Activated CD4-positive, alpha-beta T cell treated with anti-CD3 and anti-CD28 coated beads, Interleukin-2, amount 10 ng/mL, durations not matched to agents 7 days and 5 days (primary cell): ENCODE measurements around the gene MICU1. TPM values are rescaled to one million over a fixed set of nuclear protein-coding genes. Genes with fewer than 3 reads are reported as not detected.

Source experiments
- CTCF ChIA-PET: fragments of 350-600 bp; sonication (Branson Sonifier 250); formaldehyde crosslinking; loops from one replicate; lab custom pipeline; 2021; ENCODE audit warnings: antibody characterized with exemption; lab: Charles Lee
- POLR2A ChIA-PET: fragments of 350-600 bp; sonication (Branson Sonifier 250); formaldehyde crosslinking; loops from one replicate; lab custom pipeline; 2021; ENCODE audit warnings: antibody characterized with exemption; lab: Charles Lee
- DNase-seq: peaks from one replicate; pipeline ENCODE4 v3.0.0-alpha.2; 2020
- H3K27ac Mint-ChIP-seq: one replicate; pipeline ENCODE4 v1.8.0; 2021; ENCODE audit warnings: mild to moderate bottlenecking, moderate library complexity, mixed read lengths
- H3K27me3 Mint-ChIP-seq: one replicate; pipeline ENCODE4 v1.8.0; 2021; ENCODE audit warnings: mixed read lengths
- H3K36me3 Mint-ChIP-seq: one replicate; pipeline ENCODE4 v1.8.0; 2021; ENCODE audit warnings: low read depth, mixed read lengths
- H3K4me1 Mint-ChIP-seq: one replicate; pipeline ENCODE4 v1.8.0; 2021; ENCODE audit warnings: mixed read lengths
- H3K4me3 Mint-ChIP-seq: one replicate; pipeline ENCODE4 v1.8.0; 2021; ENCODE audit warnings: mild to moderate bottlenecking, moderate library complexity, mixed read lengths
- H3K9me3 Mint-ChIP-seq: one replicate; pipeline ENCODE4 v1.8.0; 2021; ENCODE audit warnings: mixed read lengths
- total RNA-seq, 2 experiments: library from RNA; stranded (reverse); gene quantifications; one replicate each; pipeline ENCODE4 v1.2.3, GENCODE V29; 2021

MICU1 gene
- total RNA-seq, 2 experiments from 2014 or later = 27.3 to 28.7 TPM

- POLR2A ChIA-PET = no interaction called here
- Mint-ChIP-seq H3K27me3 (no peaks in the 10 kb centered on the region), H3K36me3 (peaks cover 10% of the 10 kb centered on the region), H3K9me3 (peaks cover 3% of the 10 kb centered on the region), H3K27ac (peak overlapping the region; percentile 95), H3K4me1 (peaks cover 77% of the 10 kb centered on the region), H3K4me3 (no peak overlapping the region)
- CTCF ChIA-PET = interaction anchor here (0.7 to 4.7 kb wide), 7 partner anchors 8 to 32 kb away, joined by 3 to 31 read pairs (median 4); no protein-coding TSS in a partner anchor
- no peak for DNase-seq
These were observed 302.6 kb downstream of the MICU1 start for GRCh38 chr10:72323108-72323749.

GRCh38 chr10:72322280-72323058 is 303.4 kb downstream of the MICU1 start:
- Mint-ChIP-seq H3K9me3 (peaks cover 3% of the 10 kb centered on the region), H3K4me1 (peaks cover 73% of the 10 kb centered on the region), H3K27me3 (no peaks in the 10 kb centered on the region), H3K27ac (peak overlapping the region; percentile 95), H3K36me3 (peaks cover 10% of the 10 kb centered on the region), H3K4me3 (no peak overlapping the region)
- POLR2A ChIA-PET = interaction anchor here (0.6 kb wide), 1 partner anchor 361 kb away, joined by 3 read pairs; no protein-coding TSS in a partner anchor
- CTCF ChIA-PET = interaction anchor here (0.7 to 4.7 kb wide), 13 partner anchors 9 to 69 kb away, joined by 3 to 31 read pairs (median 4); partner anchors contain the start of gene DDIT4
- DNase-seq = peak; percentile 54

DNA sequence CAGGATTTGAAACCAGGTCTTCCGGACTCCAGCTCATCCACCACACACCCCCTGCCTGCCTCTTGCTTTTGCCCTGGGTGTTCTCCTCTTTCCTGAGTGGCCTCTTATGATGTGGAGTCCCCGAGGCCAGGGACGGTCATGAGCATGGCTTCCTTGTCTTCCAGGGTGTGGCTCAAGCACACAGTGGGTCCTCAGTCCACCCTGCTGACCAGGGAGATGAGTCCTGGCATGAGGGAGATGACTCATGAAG is 303.9 kb downstream of the MICU1 start:
- peak overlapping the region; percentile 95 for H3K27ac Mint-ChIP-seq
- H3K9me3 Mint-ChIP-seq = peaks cover 3% of the 10 kb centered on the region
- ChIA-PET POLR2A (interaction anchor here (0.6 to 2.2 kb wide), 3 partner anchors 25 to 361 kb away, joined by 3 to 8 read pairs (median 7); no protein-coding TSS in a partner anchor), CTCF (interaction anchor here (0.7 to 4.7 kb wide), 11 partner anchors 9 to 68 kb away, joined by 3 to 31 read pairs (median 4); partner anchors contain the start of gene DDIT4)
- no peaks in the 10 kb centered on the region for H3K27me3 Mint-ChIP-seq
- H3K4me1 Mint-ChIP-seq = peaks cover 76% of the 10 kb centered on the region
- no peak for DNase-seq
- H3K36me3 Mint-ChIP-seq = peaks cover 10% of the 10 kb centered on the region
- H3K4me3 Mint-ChIP-seq = no peak overlapping the region

- CTCF ChIA-PET = interaction anchor here (0.6 to 4.7 kb wide), 18 partner anchors 10 to 183 kb away, joined by 3 to 31 read pairs (median 4); partner anchors contain the start of gene DDIT4
- H3K27me3 Mint-ChIP-seq = no peaks in the 10 kb centered on the region
- POLR2A ChIA-PET = interaction anchor here (0.6 to 2.2 kb wide), 4 partner anchors 24 to 362 kb away, joined by 3 to 10 read pairs (median 8); partner anchors contain the start of gene DDIT4
- peaks cover 75% of the 10 kb centered on the region for H3K4me1 Mint-ChIP-seq
- peak overlapping the region; percentile 95 for H3K27ac Mint-ChIP-seq
- DNase-seq = no peak
- no peak overlapping the region for H3K4me3 Mint-ChIP-seq
- peaks cover 5% of the 10 kb centered on the region for H3K36me3 Mint-ChIP-seq
- peaks cover 2% of the 10 kb centered on the region for H3K9me3 Mint-ChIP-seq
These were observed 304.4 kb downstream of the MICU1 start for GRCh38 chr10:72321248-72322029.

DNA sequence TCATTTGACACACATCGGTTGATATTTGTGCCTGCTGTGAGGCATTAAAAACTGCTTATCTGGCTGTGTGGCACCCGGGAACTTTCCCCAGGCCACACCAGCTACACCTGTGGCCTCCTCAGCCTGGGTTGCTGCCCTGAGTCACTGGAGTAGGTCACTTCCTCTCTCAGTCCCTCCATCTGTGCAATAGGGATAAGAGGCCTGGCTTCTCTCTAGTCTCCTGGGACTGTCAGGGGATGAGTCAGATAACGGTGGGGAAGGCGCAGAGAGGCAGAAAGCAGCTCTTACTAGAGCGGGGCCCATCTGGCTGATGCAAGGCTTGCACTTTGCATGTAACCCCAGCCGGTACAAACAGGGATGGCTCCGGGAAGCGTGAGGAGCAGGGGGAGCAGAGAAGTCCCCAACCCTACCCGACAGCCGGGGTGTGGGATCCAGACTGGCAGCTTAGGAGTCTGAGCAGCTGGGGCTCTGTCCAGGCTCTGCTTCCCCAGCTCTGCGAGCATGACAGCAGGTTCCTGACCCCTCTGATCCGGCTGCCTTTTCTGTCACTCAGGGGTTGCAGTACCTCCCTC is 305.1 kb downstream of the MICU1 start:
- Mint-ChIP-seq H3K9me3 (no peaks in the 10 kb centered on the region), H3K27ac (peak overlapping the region; percentile 95), H3K27me3 (no peaks in the 10 kb centered on the region), H3K36me3 (peaks cover 6% of the 10 kb centered on the region), H3K4me1 (peaks cover 78% of the 10 kb centered on the region), H3K4me3 (peak overlapping the region; percentile 69)
- peak; percentile 55 for DNase-seq
- POLR2A ChIA-PET = interaction anchor here (0.6 to 2.2 kb wide), 5 partner anchors 23 to 47 kb away, joined by 3 to 10 read pairs (median 7); partner anchors contain the start of gene DDIT4
- CTCF ChIA-PET = interaction anchor here (0.6 to 4.7 kb wide), 16 partner anchors 9 to 182 kb away, joined by 3 to 31 read pairs (median 4); partner anchors contain the start of gene DDIT4

DNA sequence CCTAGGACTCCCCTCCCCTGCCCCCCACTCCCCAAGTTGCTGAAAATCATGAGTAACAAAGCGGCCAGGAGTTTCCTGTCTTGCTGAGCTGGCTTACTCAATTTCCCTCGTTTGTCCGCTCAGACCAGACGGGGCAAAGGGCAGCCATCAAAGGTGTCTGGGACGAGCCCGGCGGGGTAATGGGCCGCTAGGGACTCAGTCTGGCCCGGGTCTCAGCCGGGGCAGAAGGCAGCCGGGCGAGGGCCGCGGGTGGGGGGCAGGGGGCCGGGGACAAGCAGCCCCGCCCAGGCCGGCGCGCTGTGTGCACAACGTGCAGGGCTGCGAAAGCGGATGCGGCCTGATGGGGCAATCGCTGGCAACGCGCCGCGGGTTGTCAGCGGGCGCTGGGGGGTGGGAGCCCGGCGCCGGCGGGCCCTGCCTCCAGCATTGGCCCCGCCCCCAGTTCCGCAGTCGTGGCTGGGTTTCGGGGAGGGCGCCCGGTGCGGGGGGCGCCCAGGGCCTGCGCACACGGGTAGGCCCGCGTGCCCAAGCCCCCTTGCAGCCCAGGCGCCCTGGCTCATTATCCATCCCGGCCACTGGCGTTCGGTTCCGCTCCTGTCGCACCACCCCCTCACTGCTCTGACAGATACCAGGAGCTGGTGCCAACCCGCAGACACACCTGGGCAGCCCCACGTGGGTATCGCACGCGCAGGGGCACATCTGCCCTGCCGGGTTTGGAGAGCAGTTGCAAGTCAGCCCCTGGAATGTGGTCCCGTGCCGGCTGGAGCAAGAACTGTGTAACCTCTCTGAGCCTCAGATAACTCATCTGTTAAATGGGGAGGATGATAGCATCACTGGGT is 306.2 kb downstream of the MICU1 start:
- no peaks in the 10 kb centered on the region for H3K27me3 Mint-ChIP-seq
- H3K27ac Mint-ChIP-seq = peak overlapping the region; percentile 95
- no peaks in the 10 kb centered on the region for H3K9me3 Mint-ChIP-seq
- H3K4me1 Mint-ChIP-seq = peaks cover 83% of the 10 kb centered on the region
- DNase-seq = peak; percentile 89
- ChIA-PET POLR2A (interaction anchor here (0.6 to 2.2 kb wide), 7 partner anchors 22 to 96 kb away, joined by 3 to 10 read pairs (median 6); partner anchors contain the start of gene DDIT4), CTCF (interaction anchor here (0.6 to 4.7 kb wide), 12 partner anchors 11 to 91 kb away, joined by 3 to 31 read pairs (median 6); partner anchors contain the start of gene DDIT4)
- peak overlapping the region; percentile 69 for H3K4me3 Mint-ChIP-seq
- H3K36me3 Mint-ChIP-seq = peaks cover 3% of the 10 kb centered on the region

DNA sequence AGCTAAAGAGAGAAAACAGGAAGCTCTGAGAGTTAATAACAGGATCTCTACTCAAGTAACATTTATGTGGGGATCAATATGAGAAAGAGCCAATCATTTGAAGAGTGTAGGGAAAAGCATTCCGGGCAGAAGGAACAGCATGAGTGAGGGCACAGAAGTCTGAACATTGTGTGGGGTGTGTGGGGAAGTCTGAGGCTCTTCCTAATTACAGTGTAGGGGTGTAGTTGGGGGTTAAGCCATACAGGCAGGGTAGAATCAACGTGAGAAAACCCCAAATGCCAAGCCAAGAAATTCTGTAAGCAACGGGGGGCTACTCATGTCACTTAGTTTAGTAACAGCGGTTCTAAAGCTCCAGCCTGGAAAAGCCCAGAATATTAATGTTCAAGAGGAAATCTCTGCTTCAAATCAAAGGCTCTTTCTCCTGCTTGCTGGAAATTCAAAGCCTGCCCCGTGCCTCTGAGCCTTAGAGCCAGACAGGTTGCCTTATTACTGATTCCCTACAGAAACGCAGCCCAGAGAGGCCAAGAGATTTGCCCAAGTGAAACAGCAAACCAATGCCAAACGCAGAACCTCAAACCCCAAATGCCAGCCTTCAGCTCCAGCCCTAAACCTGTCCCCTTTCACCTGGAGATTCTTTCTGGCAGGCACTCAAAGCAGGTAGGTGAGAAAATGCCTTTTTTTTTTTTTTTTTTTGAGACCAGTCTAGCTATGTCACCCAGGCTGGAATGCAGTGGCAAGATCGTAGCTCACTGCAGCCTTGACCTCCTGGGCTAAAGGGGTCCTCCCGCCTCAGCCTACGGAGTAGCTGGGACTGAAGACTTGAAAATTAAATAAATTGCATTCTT is 307.2 kb downstream of the MICU1 start:
- Mint-ChIP-seq H3K9me3 (no peaks in the 10 kb centered on the region), H3K27ac (peak overlapping the region; percentile 82), H3K27me3 (no peaks in the 10 kb centered on the region), H3K36me3 (peaks cover 3% of the 10 kb centered on the region), H3K4me3 (peak overlapping the region; percentile 66), H3K4me1 (peaks cover 79% of the 10 kb centered on the region)
- no peak for DNase-seq
- ChIA-PET CTCF (interaction anchor here (0.6 to 3.9 kb wide), 9 partner anchors 10 to 90 kb away, joined by 3 to 31 read pairs (median 5); partner anchors contain the start of gene DDIT4), POLR2A (interaction anchor here (1.1 to 1.3 kb wide), 3 partner anchors 16 to 44 kb away, joined by 3 to 6 read pairs (median 3); no protein-coding TSS in a partner anchor)

Other genes starting within 250 kb of the MICU1 start
- gene MCU, start 66.1 kb upstream of the MICU1 start, total RNA-seq = 10 to 100 TPM; 11.7 to 13.4 TPM